Fibroblast of lung (primary cell): ENCODE results near the gene MRPS24.

Experiments used
- EZH2 ChIP-seq: IDR thresholded peaks from 2 replicates; pipeline ENCODE4 v1.5.1; 2012; ENCODE audit warnings: low read length, control low read depth, mild to moderate bottlenecking; ENCODE audit errors: missing control alignments
- TF ChIP-seq, protein P1 (sequence below), 2 donors: IDR thresholded peaks in 1 of 2; conservative IDR thresholded peaks in 1 of 2; 1 replicate in 1 of 2; 2 replicates in 1 of 2; pipeline ENCODE4 v1.5.1; 2011 to 2012; ENCODE audit warnings: low read length in 2 of 2, control low read depth in 1 of 2, inconsistent platforms in 1 of 2, low read depth in 1 of 2, mild to moderate bottlenecking in 1 of 2

- TF ChIP-seq, protein P1, sequence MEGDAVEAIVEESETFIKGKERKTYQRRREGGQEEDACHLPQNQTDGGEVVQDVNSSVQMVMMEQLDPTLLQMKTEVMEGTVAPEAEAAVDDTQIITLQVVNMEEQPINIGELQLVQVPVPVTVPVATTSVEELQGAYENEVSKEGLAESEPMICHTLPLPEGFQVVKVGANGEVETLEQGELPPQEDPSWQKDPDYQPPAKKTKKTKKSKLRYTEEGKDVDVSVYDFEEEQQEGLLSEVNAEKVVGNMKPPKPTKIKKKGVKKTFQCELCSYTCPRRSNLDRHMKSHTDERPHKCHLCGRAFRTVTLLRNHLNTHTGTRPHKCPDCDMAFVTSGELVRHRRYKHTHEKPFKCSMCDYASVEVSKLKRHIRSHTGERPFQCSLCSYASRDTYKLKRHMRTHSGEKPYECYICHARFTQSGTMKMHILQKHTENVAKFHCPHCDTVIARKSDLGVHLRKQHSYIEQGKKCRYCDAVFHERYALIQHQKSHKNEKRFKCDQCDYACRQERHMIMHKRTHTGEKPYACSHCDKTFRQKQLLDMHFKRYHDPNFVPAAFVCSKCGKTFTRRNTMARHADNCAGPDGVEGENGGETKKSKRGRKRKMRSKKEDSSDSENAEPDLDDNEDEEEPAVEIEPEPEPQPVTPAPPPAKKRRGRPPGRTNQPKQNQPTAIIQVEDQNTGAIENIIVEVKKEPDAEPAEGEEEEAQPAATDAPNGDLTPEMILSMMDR (conservative IDR thresholded peaks at IDR 0.05 in 1 of 2, IDR thresholded peaks at IDR 0.05 in 1 of 2; ENCODE audit: low read depth in 1 of 2, low read length in 2 of 2), result no peak
- no peak for TF ChIP-seq EZH2
Observed at GRCh38 chr7:43849047-43849446, 20.3 kb downstream of the MRPS24 start.
